PFSK-1 (cell line): Measurements from ENCODE around the gene PRDM1.

Source experiments
- FOXP2 ChIP-seq: optimal IDR thresholded peaks from 2 replicates; pipeline ENCODE3; 2011; ENCODE audit warnings: borderline replicate concordance, control low read depth, inconsistent platforms; ENCODE audit not compliant: insufficient read depth; ENCODE audit errors: extremely low read length, extremely low read depth
- POLR2AphosphoS5 ChIP-seq: IDR thresholded peaks from 2 replicates; pipeline ENCODE4 v1.6.1; 2012; ENCODE audit warnings: low read depth, mild to moderate bottlenecking, control low read depth, low read length, moderate library complexity
- SIN3A ChIP-seq: IDR thresholded peaks from 2 replicates; pipeline ENCODE4 v1.6.1; 2012; ENCODE audit warnings: mild to moderate bottlenecking, low read length, moderate library complexity, borderline replicate concordance; ENCODE audit not compliant: insufficient read depth
- TAF1 ChIP-seq: IDR thresholded peaks from 2 replicates; pipeline ENCODE4 v1.6.1; 2012; ENCODE audit warnings: low read length, control low read depth, borderline replicate concordance; ENCODE audit not compliant: insufficient read depth
- TF ChIP-seq, protein P1 (sequence below), 2 experiments: IDR thresholded peaks; 2 replicates each; pipeline versions ENCODE4 v1.6.1 to v1.8.0; 2011 to 2012; ENCODE audit warnings: low read depth in 2 of 2, low read length in 2 of 2, control low read depth in 1 of 2, inconsistent platforms in 1 of 2, mild to moderate bottlenecking in 1 of 2, moderate library complexity in 1 of 2; ENCODE audit not compliant: insufficient read depth in 1 of 2

Gene PRDM1

DNA sequence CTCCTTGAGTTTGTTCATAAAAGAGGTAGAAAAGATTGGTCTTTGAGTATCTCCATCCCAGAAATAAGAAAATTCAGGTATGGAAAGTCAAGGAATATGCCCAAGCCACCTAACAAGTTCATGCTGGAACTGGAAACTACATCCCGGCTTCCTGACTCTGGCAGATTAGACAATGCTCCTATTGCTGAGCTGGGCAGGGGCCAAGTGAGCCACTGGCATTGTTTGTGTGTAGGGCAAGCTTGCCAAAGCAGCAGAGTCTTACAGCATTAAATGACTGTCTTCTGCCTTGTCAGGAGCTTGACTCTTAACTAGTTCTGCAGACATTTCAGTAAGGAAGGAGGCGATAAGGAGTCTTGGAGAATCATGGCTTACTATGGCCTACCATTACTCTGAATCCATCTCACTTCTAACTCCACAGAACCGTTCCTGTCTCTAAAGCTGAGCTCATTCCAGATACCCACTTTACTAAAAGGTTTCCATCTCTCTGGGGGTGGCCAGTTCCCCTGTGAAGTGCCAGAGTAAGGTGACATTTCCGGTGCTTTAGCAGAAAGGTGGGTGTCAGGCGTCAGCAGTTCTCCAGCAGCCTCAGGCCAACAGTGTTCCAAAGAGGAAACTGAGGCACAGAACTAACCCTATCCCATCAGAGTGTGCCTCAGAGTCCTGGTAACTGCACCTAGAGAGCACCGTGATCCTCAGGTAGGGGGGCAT lies 30.1 kb downstream of the PRDM1 start:
- TF ChIP-seq, protein P1, sequence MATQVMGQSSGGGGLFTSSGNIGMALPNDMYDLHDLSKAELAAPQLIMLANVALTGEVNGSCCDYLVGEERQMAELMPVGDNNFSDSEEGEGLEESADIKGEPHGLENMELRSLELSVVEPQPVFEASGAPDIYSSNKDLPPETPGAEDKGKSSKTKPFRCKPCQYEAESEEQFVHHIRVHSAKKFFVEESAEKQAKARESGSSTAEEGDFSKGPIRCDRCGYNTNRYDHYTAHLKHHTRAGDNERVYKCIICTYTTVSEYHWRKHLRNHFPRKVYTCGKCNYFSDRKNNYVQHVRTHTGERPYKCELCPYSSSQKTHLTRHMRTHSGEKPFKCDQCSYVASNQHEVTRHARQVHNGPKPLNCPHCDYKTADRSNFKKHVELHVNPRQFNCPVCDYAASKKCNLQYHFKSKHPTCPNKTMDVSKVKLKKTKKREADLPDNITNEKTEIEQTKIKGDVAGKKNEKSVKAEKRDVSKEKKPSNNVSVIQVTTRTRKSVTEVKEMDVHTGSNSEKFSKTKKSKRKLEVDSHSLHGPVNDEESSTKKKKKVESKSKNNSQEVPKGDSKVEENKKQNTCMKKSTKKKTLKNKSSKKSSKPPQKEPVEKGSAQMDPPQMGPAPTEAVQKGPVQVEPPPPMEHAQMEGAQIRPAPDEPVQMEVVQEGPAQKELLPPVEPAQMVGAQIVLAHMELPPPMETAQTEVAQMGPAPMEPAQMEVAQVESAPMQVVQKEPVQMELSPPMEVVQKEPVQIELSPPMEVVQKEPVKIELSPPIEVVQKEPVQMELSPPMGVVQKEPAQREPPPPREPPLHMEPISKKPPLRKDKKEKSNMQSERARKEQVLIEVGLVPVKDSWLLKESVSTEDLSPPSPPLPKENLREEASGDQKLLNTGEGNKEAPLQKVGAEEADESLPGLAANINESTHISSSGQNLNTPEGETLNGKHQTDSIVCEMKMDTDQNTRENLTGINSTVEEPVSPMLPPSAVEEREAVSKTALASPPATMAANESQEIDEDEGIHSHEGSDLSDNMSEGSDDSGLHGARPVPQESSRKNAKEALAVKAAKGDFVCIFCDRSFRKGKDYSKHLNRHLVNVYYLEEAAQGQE (IDR thresholded peaks at IDR 0.05; ENCODE audit: insufficient read depth in 1 of 2, low read depth in 2 of 2, low read length in 2 of 2): no peak
- TF ChIP-seq SIN3A (no peak), FOXP2 (no peak), TAF1 (no peak), POLR2AphosphoS5 (no peak)

DNA sequence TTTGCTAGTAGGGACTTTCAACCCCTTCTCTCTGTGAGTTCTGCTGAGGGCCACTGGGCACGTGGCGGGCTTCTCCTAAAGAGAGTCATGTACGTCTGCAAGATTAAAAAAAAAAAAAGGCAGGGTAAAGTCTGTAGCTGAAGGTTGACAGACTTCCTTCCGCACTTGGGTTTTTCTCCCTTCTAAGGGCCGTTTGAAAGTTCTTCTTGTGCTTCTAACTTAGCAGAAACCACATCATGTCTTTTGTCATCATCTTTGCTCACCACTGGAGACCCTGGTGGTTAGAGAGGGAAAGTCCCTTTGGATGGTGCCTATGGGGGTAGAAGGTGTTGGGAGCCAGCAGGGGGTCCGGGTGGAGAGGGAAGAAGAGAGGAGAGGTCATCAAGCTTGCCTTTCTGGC lies 31.4 kb downstream of the PRDM1 start:
- no peak for TF ChIP-seq POLR2AphosphoS5
- TF ChIP-seq FOXP2: no peak
- no peak for TF ChIP-seq SIN3A
- TF ChIP-seq TAF1: no peak
- TF ChIP-seq, protein P1 (IDR thresholded peaks at IDR 0.05; ENCODE audit: insufficient read depth in 1 of 2, low read depth in 2 of 2, low read length in 2 of 2): no peak

DNA sequence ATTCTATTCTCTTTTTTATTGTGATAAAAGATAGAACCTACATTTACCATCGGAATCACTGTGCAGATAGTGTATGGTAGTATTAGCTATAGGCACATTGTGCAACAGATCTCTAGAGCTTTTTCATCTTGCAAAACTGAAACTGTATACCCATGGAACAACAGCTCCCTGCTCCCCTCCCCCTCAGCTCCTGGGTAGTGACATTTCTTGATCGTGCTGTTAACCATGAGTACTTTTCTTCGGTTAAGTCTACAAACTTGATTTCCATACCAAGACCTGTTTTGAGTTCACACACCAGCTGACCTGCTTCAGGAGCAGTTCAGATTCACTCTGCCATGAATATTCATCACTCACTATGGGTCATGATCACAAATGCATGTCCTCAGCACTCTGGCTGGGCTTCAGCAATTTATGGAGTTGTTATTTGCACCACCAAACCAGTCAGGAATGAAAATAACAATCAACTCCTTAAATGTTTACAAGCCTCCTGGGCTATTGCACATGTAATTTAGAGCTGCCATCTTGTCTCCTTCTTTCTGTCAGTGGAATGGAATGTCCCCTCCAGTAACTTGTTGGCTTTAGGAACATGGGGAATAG lies 32.8 kb downstream of the PRDM1 start:
- TF ChIP-seq POLR2AphosphoS5 (no peak), FOXP2 (no peak), SIN3A (no peak), TAF1 (no peak)
- TF ChIP-seq, protein P1 (IDR thresholded peaks at IDR 0.05; ENCODE audit: insufficient read depth in 1 of 2, low read depth in 2 of 2, low read length in 2 of 2): no peak

DNA sequence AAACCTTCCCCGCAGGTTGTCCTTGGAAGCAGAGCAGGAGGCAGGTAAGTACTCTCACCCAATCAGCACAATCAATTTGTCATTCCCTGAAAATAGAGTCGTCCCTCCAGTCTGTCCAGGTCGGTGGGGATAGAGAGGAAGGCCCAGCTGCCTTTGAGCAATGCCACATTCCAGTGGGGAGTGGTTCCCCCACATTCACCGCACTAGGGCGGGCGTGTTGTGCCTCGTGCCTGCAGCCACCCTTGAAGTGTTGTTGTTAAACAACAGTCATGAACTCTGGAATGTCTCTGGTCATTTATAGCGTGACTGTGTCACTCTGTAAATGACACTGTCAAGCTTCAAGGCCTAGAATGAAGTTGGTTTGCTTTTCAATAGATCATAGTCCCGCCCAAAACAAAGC lies 33.4 kb downstream of the PRDM1 start:
- TF ChIP-seq SIN3A (no peak), FOXP2 (no peak), TAF1 (no peak), POLR2AphosphoS5 (no peak)
- TF ChIP-seq, protein P1 (IDR thresholded peaks at IDR 0.05; ENCODE audit: insufficient read depth in 1 of 2, low read depth in 2 of 2, low read length in 2 of 2): no peak

DNA sequence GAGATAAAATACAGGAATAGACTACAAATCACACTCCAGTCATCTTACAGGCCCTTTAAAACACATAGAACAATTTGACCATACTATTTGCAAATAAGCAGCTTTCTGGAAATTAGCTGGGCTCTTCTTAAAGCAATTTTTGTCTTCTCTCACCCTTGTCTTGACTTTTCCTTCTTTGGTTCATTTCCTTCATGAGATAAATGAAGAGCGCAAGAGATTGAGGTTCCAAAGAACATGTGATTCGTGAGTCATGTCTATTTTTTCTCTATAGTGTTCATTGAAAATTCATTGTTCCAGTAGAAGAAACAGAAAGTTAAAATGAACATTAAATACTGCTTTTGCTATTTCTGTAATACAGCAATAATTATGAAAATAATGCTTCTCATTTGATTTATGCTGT lies 33.9 kb downstream of the PRDM1 start:
- TF ChIP-seq, protein P1 (IDR thresholded peaks at IDR 0.05; ENCODE audit: insufficient read depth in 1 of 2, low read depth in 2 of 2, low read length in 2 of 2): no peak
